HCT116 (cell line): ENCODE results near the gene NUP210. TPM values are rescaled to one million over a fixed set of nuclear protein-coding genes. Genes with fewer than 3 reads are reported as not detected.

Experiments
- ATAC-seq: fragments of 200-7000 bp; cut with Tn5 transposase; 2 replicates; pipeline ENCODE4 v1.9.1; 2020; ENCODE audit warnings: mild to moderate bottlenecking, moderate library complexity
- BruUV-seq: library from RNA; stranded (reverse); fragments of 400-500 nt; replicated peaks from 2 replicates; lab custom pipeline; 2021; lab: Mats Ljungman, UMichigan
- CTCF ChIA-PET: fragments of 300-600 bp; sonication (Branson Sonifier 250); formaldehyde crosslinking; loops from one replicate; lab custom pipeline; 2021; ENCODE audit warnings: antibody characterized with exemption; lab: Charles Lee
- POLR2A ChIA-PET: fragments of 300-600, 350-600 bp; sonication (Branson Sonifier 250); formaldehyde crosslinking; loops from one replicate; lab custom pipeline; 2021; ENCODE audit warnings: antibody characterized with exemption; lab: Charles Lee
- RAD21 ChIA-PET, 2 experiments: fragments of 300-600 bp; sonication (Branson Sonifier 250); formaldehyde crosslinking; loops; one replicate each; lab custom pipeline; 2023; ENCODE audit warnings: low total read pairs in 2 of 2; ENCODE audit not compliant: uncharacterized antibody in 2 of 2, unreplicated experiment in 2 of 2, low non-redundant PET in 1 of 2; lab: Charles Lee
- DNase-seq: peaks from one replicate; pipeline ENCODE4 v3.0.0-alpha.2; 2010; ENCODE audit warnings: low read depth, low spot score
- H2AFZ ChIP-seq: fragments of 200-600 bp; shearing (Covaris generic), sonication (generic); 2 replicates; pipeline ENCODE4 v1.6.1; 2017; ENCODE audit warnings: low read depth, mixed run types, mixed read lengths, antibody characterized with exemption, low read length; ENCODE audit not compliant: poor library complexity, severe bottlenecking
- H3K27ac ChIP-seq: 2 replicates; pipeline ENCODE4 v1.5.1; 2012; ENCODE audit warnings: low read depth, low read length
- H3K27me3 ChIP-seq: fragments of 200-600 bp; sonication (generic); 2 replicates; pipeline ENCODE4 v1.6.1; 2016; ENCODE audit warnings: mixed run types, low read length, mixed read lengths; ENCODE audit not compliant: insufficient read depth
- H3K36me3 ChIP-seq, 2 experiments: fragments of 200-500 bp in 1 of 2; fragments of 200-600 bp in 1 of 2; sonication (Bioruptor generic) in 1 of 2; sonication (generic) in 1 of 2; 2 replicates each; pipeline versions ENCODE4 v1.5.1 to v1.6.1; 2014 to 2016; ENCODE audit warnings: low read length in 2 of 2, inconsistent platforms in 1 of 2, mixed read lengths in 1 of 2, mixed run types in 1 of 2; ENCODE audit not compliant: insufficient read depth in 2 of 2, control insufficient read depth in 1 of 2
- H3K4me1 ChIP-seq, 2 experiments: fragments of 200-600 bp in 1 of 2; sonication (generic) in 1 of 2; 2 replicates each; pipeline versions ENCODE4 v1.5.1 to v1.6.1; 2012 to 2017; ENCODE audit warnings: low read length in 2 of 2, inconsistent platforms in 1 of 2, mild to moderate bottlenecking in 1 of 2, mixed read lengths in 1 of 2, mixed run types in 1 of 2, moderate library complexity in 1 of 2; ENCODE audit not compliant: insufficient read depth in 2 of 2, control insufficient read depth in 1 of 2
- H3K4me2 ChIP-seq: fragments of 200-600 bp; sonication (generic); 2 replicates; pipeline ENCODE4 v1.6.1; 2017; ENCODE audit warnings: mixed run types, low read length, mixed read lengths
- H3K4me3 ChIP-seq, 2 experiments: fragments of 200-600 bp in 1 of 2; sonication (generic) in 1 of 2; replicated peaks in 1 of 2; 2 replicates each; pipeline ENCODE4 v1.5.1; 2011 to 2016; ENCODE audit warnings: low read length in 2 of 2, control low read depth in 1 of 2, low read depth in 1 of 2, mild to moderate bottlenecking in 1 of 2, mixed read lengths in 1 of 2, mixed run types in 1 of 2
- H3K79me2 ChIP-seq: fragments of 200-600 bp; sonication (generic); 2 replicates; pipeline ENCODE4 v1.6.1; 2017; ENCODE audit warnings: mild to moderate bottlenecking, mixed run types, low read length, moderate library complexity, mixed read lengths; ENCODE audit not compliant: insufficient read depth
- H3K9ac ChIP-seq: fragments of 200-600 bp; sonication (generic); 2 replicates; pipeline ENCODE4 v1.6.1; 2016; ENCODE audit warnings: low read length, mixed read lengths
- H3K9me2 ChIP-seq: fragments of 200-600 bp; sonication (generic), shearing (Covaris generic); 2 replicates; pipeline ENCODE4 v1.6.1; 2017; ENCODE audit warnings: mixed run types, mild to moderate bottlenecking, moderate library complexity; ENCODE audit not compliant: insufficient read depth
- H3K9me3 ChIP-seq, 2 experiments: fragments of 200-500 bp in 1 of 2; fragments of 200-600 bp in 1 of 2; sonication (Bioruptor generic) in 1 of 2; sonication (generic) in 1 of 2; 2 replicates each; pipeline ENCODE4 v1.6.1; 2014 to 2017; ENCODE audit warnings: low read length in 2 of 2, mixed read lengths in 2 of 2, inconsistent platforms in 1 of 2, low read depth in 1 of 2, mild to moderate bottlenecking in 1 of 2, mixed run types in 1 of 2, moderate library complexity in 1 of 2; ENCODE audit not compliant: control insufficient read depth in 1 of 2, insufficient read depth in 1 of 2
- H4K20me1 ChIP-seq: fragments of 200-600 bp; sonication (generic), shearing (Covaris generic); 2 replicates; pipeline ENCODE4 v1.6.1; 2017; ENCODE audit warnings: mixed run types, mild to moderate bottlenecking, moderate library complexity; ENCODE audit not compliant: insufficient read depth
- ATF3 ChIP-seq: IDR thresholded peaks from 2 replicates; pipeline ENCODE4 v1.6.1; 2012
- CBX3 ChIP-seq: IDR thresholded peaks from 2 replicates; pipeline ENCODE4 v1.6.1; 2012; ENCODE audit warnings: low read depth
- CEBPB ChIP-seq: IDR thresholded peaks from 2 replicates; pipeline ENCODE4 v1.6.1; 2012; ENCODE audit warnings: low read depth
- EGR1 ChIP-seq: IDR thresholded peaks from 2 replicates; pipeline ENCODE4 v1.6.1; 2012; ENCODE audit warnings: low read depth
- ELF1 ChIP-seq: IDR thresholded peaks from 2 replicates; pipeline ENCODE4 v1.6.1; 2012; ENCODE audit warnings: low read depth, borderline replicate concordance
- EZH2 ChIP-seq: fragments of 200-600 bp; sonication (generic); IDR thresholded peaks from 2 replicates; pipeline ENCODE4 v1.6.1; 2017; ENCODE audit warnings: antibody characterized with exemption, mixed run types
- EZH2phosphoT487 ChIP-seq: fragments of 200-600 bp; IDR thresholded peaks from 2 replicates; pipeline ENCODE4 v1.6.1; 2018; ENCODE audit warnings: antibody characterized with exemption, borderline replicate concordance
- FOSL1 ChIP-seq: IDR thresholded peaks from 2 replicates; pipeline ENCODE4 v1.6.1; 2012; ENCODE audit warnings: low read depth
- MAX ChIP-seq: IDR thresholded peaks from 2 replicates; pipeline ENCODE4 v1.6.1; 2012
- SP1 ChIP-seq: IDR thresholded peaks from 2 replicates; pipeline ENCODE4 v1.6.1; 2012; ENCODE audit warnings: low read depth
- SRF ChIP-seq: IDR thresholded peaks from 2 replicates; pipeline ENCODE4 v1.6.1; 2012; ENCODE audit warnings: low read depth
- YY1 ChIP-seq: IDR thresholded peaks from 2 replicates; pipeline ENCODE4 v1.6.1; 2011; ENCODE audit warnings: low read length, low read depth, moderate library complexity, mild to moderate bottlenecking; ENCODE audit not compliant: insufficient replicate concordance; ENCODE audit errors: extremely low read depth
- intact Hi-C: fragments of 100-400 bp; cut with micrococcal nuclease; formaldehyde crosslinking; loops from 2 replicates; pipeline ENCODE4 v1.10.0; 2022
- total RNA-seq: library from RNA; stranded (reverse); gene quantifications from one replicate; pipeline ENCODE4 v1.2.1, GENCODE V29; 2021; ENCODE audit not compliant: unreplicated experiment

NUP210 gene
- total RNA-seq, 1 experiment from 2014 or later = 74.9 TPM

DNA sequence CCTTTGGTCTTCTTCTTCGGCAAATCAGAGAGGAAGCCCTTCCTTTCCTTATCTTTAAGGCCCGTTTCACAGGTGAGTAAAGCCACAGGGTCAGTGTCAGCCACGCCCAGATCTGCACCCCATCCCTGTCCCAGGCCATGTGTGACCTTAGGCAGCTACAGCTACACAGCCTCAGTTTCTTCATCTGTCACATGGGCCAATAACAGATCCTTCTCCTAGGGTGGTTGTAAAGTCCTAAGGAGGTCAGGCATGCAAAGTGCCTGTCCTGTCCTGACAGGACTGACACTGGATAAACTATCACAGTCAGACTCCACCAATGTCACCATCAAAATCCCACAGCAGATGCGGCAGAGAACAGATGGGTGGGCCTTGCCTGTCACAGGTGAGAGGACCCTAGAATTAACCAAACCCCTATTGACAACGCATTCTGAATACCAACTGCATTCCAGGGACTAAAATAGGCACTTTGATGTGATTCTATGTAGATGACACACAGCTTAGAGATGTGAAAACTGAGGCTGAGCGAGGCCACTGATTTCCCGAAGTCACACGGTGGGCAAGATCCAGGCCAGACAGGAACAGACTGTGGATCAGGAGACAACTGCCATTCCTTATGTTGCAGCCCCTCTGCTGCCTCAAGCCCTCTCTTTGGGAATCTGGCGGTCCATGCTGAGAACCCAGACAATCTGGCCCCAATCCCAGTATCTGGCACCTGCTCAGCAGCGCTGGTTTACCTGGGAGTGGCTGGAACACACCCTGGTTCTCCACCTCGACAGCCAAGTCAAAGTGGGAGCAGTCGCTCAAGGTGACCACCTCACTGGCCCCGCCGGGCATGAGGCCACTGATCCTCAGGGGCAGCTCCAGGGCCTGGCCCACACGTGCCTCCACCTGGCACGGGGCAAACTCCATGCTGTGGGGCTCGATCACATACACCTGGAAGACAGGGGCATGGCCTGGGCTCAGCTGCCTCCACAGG lies 48.7 kb downstream of the NUP210 start:
- Histone ChIP-seq H3K4me2 (peak overlapping the region; percentile 14; the same call in 1 of the 2 replicates), H4K20me1 (no peaks in the 10 kb centered on the region), H3K9me3 (no peaks in the 10 kb centered on the region), H3K36me3 (peaks cover 9 to 24% of the 10 kb centered on the region in 2 experiments; a peak in 3 of 4 replicates), H2AFZ (no peak overlapping the region), H3K27me3 (no peaks in the 10 kb centered on the region), H3K4me3 (no peak overlapping the region)
- ATAC-seq = peak; percentile 32; the same call in 1 of the 2 replicates
- no peak for DNase-seq
- intact Hi-C loops = no loop called here
- BruUV-seq = no TSS peak
- TF ChIP-seq FOSL1 (no peak), EZH2 (no peak), CEBPB (no peak), YY1 (no peak), CBX3 (no peak), ATF3 (no peak), EZH2phosphoT487 (no peak), SRF (no peak), SP1 (no peak), ELF1 (no peak), MAX (no peak), EGR1 (no peak)
- TF ChIP-seq, all 23 proteins: peak for 0
- no peaks in the 10 kb centered on the region for H3K9me2 ChIP-seq
- RAD21 ChIA-PET = no interaction called here
- CTCF ChIA-PET = no interaction called here
- POLR2A ChIA-PET = interaction anchor here (1.1 kb wide), 1 partner anchor 22 kb away, joined by 3 read pairs; no protein-coding TSS in a partner anchor
- H3K9ac ChIP-seq = no peak overlapping the region
- peaks cover 0 to 13% of the 10 kb centered on the region in 2 experiments; a peak in 2 of 4 replicates for H3K4me1 ChIP-seq
- no peak overlapping the region for H3K27ac ChIP-seq
- H3K79me2 ChIP-seq = no peaks in the 10 kb centered on the region
